Heart right ventricle (tissue), 16 donors: Measurements from ENCODE around the gene SCRN2. TPM values are rescaled to one million over a fixed set of nuclear protein-coding genes. Genes with fewer than 3 reads are reported as not detected.

Experiments used
- ATAC-seq, 8 donors: fragments of 200-7000 bp; cut with Tn5 transposase; one replicate each; pipeline ENCODE4 v1.9.1; 2020; ENCODE audit warnings: mild to moderate bottlenecking in 8 of 8, moderate library complexity in 8 of 8, moderate number of reproducible peaks in 1 of 8
- DNase-seq, 2 donors: peaks; one replicate each; pipeline ENCODE4 v3.0.0-alpha.2; 2020
- H3K27ac ChIP-seq, 10 donors: fragments of 200-600 bp; sonication (generic) in 2 of 10; one replicate each; pipeline versions ENCODE4 v1.5.0 to v1.8.0; 2020 to 2022; ENCODE audit warnings: mild to moderate bottlenecking in 3 of 10
- H3K27me3 ChIP-seq, 7 donors: fragments of 200-600 bp; one replicate each; pipeline ENCODE4 v1.8.0; 2021 to 2022; ENCODE audit warnings: mild to moderate bottlenecking in 2 of 7
- H3K36me3 ChIP-seq, 9 donors: fragments of 200-600 bp; sonication (generic) in 1 of 9; one replicate each; pipeline versions ENCODE4 v1.5.0 to v1.8.0; 2020 to 2022; ENCODE audit warnings: mild to moderate bottlenecking in 2 of 9
- H3K4me1 ChIP-seq, 9 donors: fragments of 200-600 bp; sonication (generic) in 1 of 9; one replicate each; pipeline versions ENCODE4 v1.5.0 to v1.8.0; 2020 to 2022; ENCODE audit warnings: mild to moderate bottlenecking in 4 of 9
- H3K4me3 ChIP-seq, 10 donors: fragments of 200-600 bp; sonication (generic) in 2 of 10; one replicate each; pipeline versions ENCODE4 v1.5.0 to v1.8.0; 2020 to 2022; ENCODE audit warnings: mild to moderate bottlenecking in 7 of 10, moderate library complexity in 2 of 10
- H3K9me3 ChIP-seq, 11 donors: fragments of 200-600 bp in 10 of 11; sonication (generic) in 2 of 11; one replicate each; pipeline versions ENCODE4 v1.5.0 to v1.8.0; 2013 to 2022; ENCODE audit warnings: mild to moderate bottlenecking in 2 of 11, control low read depth in 1 of 11, moderate library complexity in 1 of 11
- WGBS, 2 donors: extraction: QIAGEN DNeasy Blood & Tissue Kit; methylation state at CpG; one replicate each; pipeline ENCODE4 v1.1.7; 2013; ENCODE audit warnings: inconsistent platforms in 1 of 2; 5-methylcytosine and 5-hydroxymethylcytosine counted together
- intact Hi-C, 10 donors: fragments of 100-400 bp; cut with DNase I; formaldehyde crosslinking; loops; one replicate each; pipeline versions ENCODE4 v1.11.1 to v1.14.2; 2022
- polyA plus RNA-seq, 2 donors: library from polyadenylated mRNA; stranded (reverse); fragments of 200-250 nt; gene quantifications; one replicate each; pipeline ENCODE4 v1.2.3, GENCODE V29; 2013
- total RNA-seq, 10 donors: library from RNA; stranded (reverse); fragmentation: NEBNext Ultra II Directional in 3 of 10; extraction: Animal tissue kit (Norgen Biotek cat#: 25700) in 3 of 10; gene quantifications; one replicate each; pipeline versions ENCODE4 v1.2.1 to v1.2.4, GENCODE V29; 2021 to 2023
- TF ChIP-seq, protein P1 (sequence below), 9 donors: fragments of 200-600 bp; sonication (generic) in 2 of 9; IDR thresholded peaks; one replicate each; pipeline versions ENCODE4 v1.5.0 to v1.8.0; 2021 to 2022; ENCODE audit warnings: antibody characterized with exemption in 9 of 9, mild to moderate bottlenecking in 5 of 9, moderate library complexity in 1 of 9
- donor health status: Arrhythmogenic right ventricular cardiomyopathy.
- donor health status: ischemic (EF 13 %, LVEDD 7.1; RV severe dilation, severe dysfunction).
- donor health status: healthy with polysubstance abuse.
- donor health status: DM: no; HTN: yes; CAD: no.
- donor health status: DM: no; HTN: no; CAD: no.
- donor health status: ischemic (EF 25% LVEDD 6.9; RV normal size, moderate dysfunction).
- donor health status: ischemic (EF 25% LVEDD 5.7; RV mildly dilated, moderate dysfunction).
- donor health status: healthy.
- donor health status: DM: yes; HTN: yes; CAD: no.
- donor health status: Ischemic cardiomyopathy.
- donor health status: ischemic (EF 35%, LVEDD 5.7; RV mildly dilated, moderate dysfunction).
- donor health status: nonischemic (EF 11% LVEDD 7.7; RV severe dilation, severe dysfunction).
- donor health status: DM: yes; HTN: yes; CAD: no.
- donor health status: PGD.
- donor health status: ischemic (EF 29% LVEDD 5.4; RV normal size, mild dysfunction).
- donor health status: nonischemic (EF 23%, LVEDD 6.1; RV moderate dilation, normal function).

SCRN2 gene
- total and polyA plus RNA-seq, 12 donors, result 20.6 to 82.5 (median 34.5) TPM

DNA sequence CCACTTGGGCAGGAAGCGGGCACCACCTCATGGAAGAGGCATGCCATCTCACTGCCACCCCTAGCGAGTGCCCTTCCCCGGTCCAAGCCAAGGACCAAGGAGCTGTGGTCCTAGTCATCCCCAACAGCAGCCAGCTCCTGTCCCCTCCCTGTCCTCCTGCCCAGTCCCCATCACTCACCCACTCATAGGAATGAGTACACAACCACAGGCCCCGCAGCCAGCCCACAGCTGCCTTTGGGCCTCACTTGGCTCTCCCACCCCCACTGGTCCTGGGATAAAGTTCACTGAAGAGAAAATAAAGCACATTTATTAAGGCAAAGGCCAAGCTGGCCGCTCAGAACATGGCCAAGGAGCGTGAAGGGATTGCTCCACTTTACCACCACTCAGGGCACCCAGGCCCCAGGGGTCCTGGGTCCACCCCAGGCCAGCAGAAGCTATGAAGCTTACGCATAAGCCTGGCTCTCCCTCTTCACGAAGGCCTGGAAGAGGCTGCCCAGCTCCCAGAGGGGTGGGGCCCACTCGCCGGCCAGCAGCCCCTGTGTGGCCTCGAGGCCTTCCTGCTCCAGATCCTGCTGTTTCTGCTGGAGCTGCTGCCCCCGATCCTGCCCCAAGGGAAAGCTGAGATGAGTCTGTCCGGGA is 3.6 kb downstream of the SCRN2 start:
- ATAC-seq, result peak in 1 of 8 donors; percentile 19
- 57 to 62% methylated on average over 13 of the region's 13 CpGs for WGBS, 2 donors
- intact Hi-C loops, result loop anchor here in 1 of 10 donors (10.0 kb wide), 1 partner anchor 267 kb away; the partner anchor contains the start of genes CBX1 and SNX11
- Histone ChIP-seq H3K4me3 (no peak overlapping the region), H3K36me3 (peaks cover 0 to 37% (median 12%) of the 10 kb centered on the region in 9 donors), H3K27me3 (no peaks in the 10 kb centered on the region), H3K27ac (peak overlapping the region in 2 of 10 donors; percentile 37 to 44), H3K4me1 (peaks cover 0 to 54% (median 29%) of the 10 kb centered on the region in 9 donors), H3K9me3 (no peaks in the 10 kb centered on the region)
- TF ChIP-seq, protein P1, sequence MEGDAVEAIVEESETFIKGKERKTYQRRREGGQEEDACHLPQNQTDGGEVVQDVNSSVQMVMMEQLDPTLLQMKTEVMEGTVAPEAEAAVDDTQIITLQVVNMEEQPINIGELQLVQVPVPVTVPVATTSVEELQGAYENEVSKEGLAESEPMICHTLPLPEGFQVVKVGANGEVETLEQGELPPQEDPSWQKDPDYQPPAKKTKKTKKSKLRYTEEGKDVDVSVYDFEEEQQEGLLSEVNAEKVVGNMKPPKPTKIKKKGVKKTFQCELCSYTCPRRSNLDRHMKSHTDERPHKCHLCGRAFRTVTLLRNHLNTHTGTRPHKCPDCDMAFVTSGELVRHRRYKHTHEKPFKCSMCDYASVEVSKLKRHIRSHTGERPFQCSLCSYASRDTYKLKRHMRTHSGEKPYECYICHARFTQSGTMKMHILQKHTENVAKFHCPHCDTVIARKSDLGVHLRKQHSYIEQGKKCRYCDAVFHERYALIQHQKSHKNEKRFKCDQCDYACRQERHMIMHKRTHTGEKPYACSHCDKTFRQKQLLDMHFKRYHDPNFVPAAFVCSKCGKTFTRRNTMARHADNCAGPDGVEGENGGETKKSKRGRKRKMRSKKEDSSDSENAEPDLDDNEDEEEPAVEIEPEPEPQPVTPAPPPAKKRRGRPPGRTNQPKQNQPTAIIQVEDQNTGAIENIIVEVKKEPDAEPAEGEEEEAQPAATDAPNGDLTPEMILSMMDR (IDR thresholded peaks at IDR 0.05), result no peak
- no peak for DNase-seq

- no peak overlapping the region for H3K27ac ChIP-seq
- H3K4me3 ChIP-seq, result no peak overlapping the region
- intact Hi-C loops, result loop anchor here in 1 of 10 donors (10.0 kb wide), 1 partner anchor 268 kb away; the partner anchor contains the start of genes CBX1 and SNX11
- H3K36me3 ChIP-seq, result peaks cover 0 to 37% (median 12%) of the 10 kb centered on the region in 9 donors
- DNase-seq (no peak), ATAC-seq (no peak)
- TF ChIP-seq, protein P1 (IDR thresholded peaks at IDR 0.05), result no peak
- peaks cover 0 to 56% (median 34%) of the 10 kb centered on the region in 9 donors for H3K4me1 ChIP-seq
- no peaks in the 10 kb centered on the region for H3K9me3 ChIP-seq
- WGBS, 2 donors, result 86 to 92% methylated on average over 6 of the region's 6 CpGs
- no peaks in the 10 kb centered on the region for H3K27me3 ChIP-seq
These were observed 4.5 kb downstream of the SCRN2 start for GRCh38 chr17:47836601-47837000.

- no peak for DNase-seq
These were observed 6.3 kb downstream of the SCRN2 start for GRCh38 chr17:47834756-47835155.

DNA sequence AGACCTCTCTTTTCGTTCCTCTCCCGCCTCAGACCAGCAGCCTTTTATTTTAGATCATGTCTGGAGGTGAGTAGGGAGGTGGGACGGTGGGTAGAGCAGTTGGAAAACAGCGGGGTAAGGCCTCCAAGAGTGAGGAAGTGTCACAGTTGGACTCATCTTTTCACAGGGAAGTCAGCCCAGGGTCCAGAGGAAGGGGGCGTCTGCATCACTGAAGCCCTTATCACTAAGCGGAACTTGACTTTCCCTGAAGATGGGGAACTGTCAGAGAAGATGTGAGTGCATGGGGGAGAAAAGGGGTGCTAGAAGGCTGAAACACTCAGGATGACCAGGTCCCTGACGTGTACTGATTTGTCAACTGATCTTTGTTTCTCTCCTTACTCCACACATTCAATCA is 9.1 kb downstream of the SCRN2 start:
- Histone ChIP-seq H3K4me3 (peak overlapping the region; percentile 53 to 93 (median 75)), H3K36me3 (peaks cover 0 to 36% (median 22%) of the 10 kb centered on the region in 9 donors), H3K9me3 (no peaks in the 10 kb centered on the region), H3K27me3 (no peaks in the 10 kb centered on the region), H3K4me1 (peaks cover 8 to 48% (median 33%) of the 10 kb centered on the region in 9 donors), H3K27ac (peak overlapping the region in 4 of 10 donors; percentile 55 to 90 (median 75))
- no peak for DNase-seq
- TF ChIP-seq, protein P1 (IDR thresholded peaks at IDR 0.05), result no peak
- ATAC-seq, result peak in 6 of 8 donors; percentile 2 to 21 (median 12)
- 8% methylated on average over 7 of the region's 7 CpGs for WGBS, 2 donors
- intact Hi-C loops, result loop anchor here in 1 of 10 donors (10.0 kb wide), 1 partner anchor 273 kb away; the partner anchor contains the start of genes CBX1 and SNX11

More at GRCh38 chr17:47834756-47835155, 6.3 kb downstream of the SCRN2 start:
- TF ChIP-seq, protein P1 (IDR thresholded peaks at IDR 0.05), result no peak
- Histone ChIP-seq H3K27me3 (no peaks in the 10 kb centered on the region), H3K4me1 (peaks cover 8 to 55% (median 35%) of the 10 kb centered on the region in 9 donors), H3K36me3 (peaks cover 0 to 37% (median 12%) of the 10 kb centered on the region in 9 donors), H3K4me3 (no peak overlapping the region), H3K9me3 (no peaks in the 10 kb centered on the region), H3K27ac (peak overlapping the region in 9 of 10 donors; percentile 27 to 80 (median 49))
- intact Hi-C loops, result loop anchor here in 1 of 10 donors (10.0 kb wide), 1 partner anchor 270 kb away; the partner anchor contains the start of genes CBX1 and SNX11
- ATAC-seq, result no peak
- whole genome bisulfite sequencing, 2 donors, result 52 to 71% methylated on average over 5 of the region's 5 CpGs
